GM21447 (cell line): Measurements from ENCODE around the gene CARMIL3.
A peak's percentile ranks its signal among the peaks of the same experiment; 100 is the strongest.

Source experiments
- ATAC-seq: cut with Tn5 transposase; IDR thresholded peaks from one replicate; pipeline ENCODE4 v1.9.1; 2021; ENCODE audit not compliant: unreplicated experiment

CARMIL3 gene

GRCh38 chr14:24074625-24075484, 23.0 kb downstream of the CARMIL3 start:
- ATAC-seq, result no peak

GRCh38 chr14:24075485-24076301, 23.9 kb downstream of the CARMIL3 start:
- peak; percentile 73 for ATAC-seq

- ATAC-seq, result no peak
Observed at GRCh38 chr14:24076302-24076601, 24.4 kb downstream of the CARMIL3 start.

GRCh38 chr14:24077086-24077485, 25.3 kb downstream of the CARMIL3 start:
- ATAC-seq, result no peak

- ATAC-seq, result no peak
Observed at GRCh38 chr14:24078146-24078545, 26.3 kb downstream of the CARMIL3 start.

- ATAC-seq, result no peak
Observed at GRCh38 chr14:24079491-24080141, 27.8 kb downstream of the CARMIL3 start.

- no peak for ATAC-seq
Observed at GRCh38 chr14:24080142-24080530, 28.3 kb downstream of the CARMIL3 start.

GRCh38 chr14:24080888-24081738, 29.3 kb downstream of the CARMIL3 start:
- ATAC-seq, result peak; percentile 91

- ATAC-seq, result no peak
Observed at GRCh38 chr14:24081739-24082211, 30.0 kb downstream of the CARMIL3 start.

- ATAC-seq, result no peak
Observed at GRCh38 chr14:24082411-24083080, 30.7 kb downstream of the CARMIL3 start.

- no peak for ATAC-seq
Observed at GRCh38 chr14:24083462-24083861, 31.7 kb downstream of the CARMIL3 start.

GRCh38 chr14:24084440-24084839, 32.6 kb downstream of the CARMIL3 start:
- ATAC-seq, result no peak

GRCh38 chr14:24085215-24085614, 33.4 kb downstream of the CARMIL3 start:
- no peak for ATAC-seq

- ATAC-seq, result no peak
Observed at GRCh38 chr14:24086193-24086955, 34.6 kb downstream of the CARMIL3 start.

GRCh38 chr14:24087004-24087403, 35.2 kb downstream of the CARMIL3 start:
- ATAC-seq, result no peak

- ATAC-seq, result no peak
Observed at GRCh38 chr14:24088095-24088494, 36.3 kb downstream of the CARMIL3 start.

GRCh38 chr14:24089890-24090289, 38.1 kb downstream of the CARMIL3 start:
- ATAC-seq, result no peak

- no peak for ATAC-seq
Observed at GRCh38 chr14:24092110-24092504, 40.3 kb downstream of the CARMIL3 start.

GRCh38 chr14:24092505-24093206, 40.8 kb downstream of the CARMIL3 start:
- ATAC-seq, result no peak
